ENCODE results near the gene BTBD10. TPM values are rescaled to one million over a fixed set of nuclear protein-coding genes. Genes with fewer than 3 reads are reported as not detected.

BTBD10 gene
- polyA plus RNA-seq, 2 donors = 16.1 to 24.9 TPM

DNA sequence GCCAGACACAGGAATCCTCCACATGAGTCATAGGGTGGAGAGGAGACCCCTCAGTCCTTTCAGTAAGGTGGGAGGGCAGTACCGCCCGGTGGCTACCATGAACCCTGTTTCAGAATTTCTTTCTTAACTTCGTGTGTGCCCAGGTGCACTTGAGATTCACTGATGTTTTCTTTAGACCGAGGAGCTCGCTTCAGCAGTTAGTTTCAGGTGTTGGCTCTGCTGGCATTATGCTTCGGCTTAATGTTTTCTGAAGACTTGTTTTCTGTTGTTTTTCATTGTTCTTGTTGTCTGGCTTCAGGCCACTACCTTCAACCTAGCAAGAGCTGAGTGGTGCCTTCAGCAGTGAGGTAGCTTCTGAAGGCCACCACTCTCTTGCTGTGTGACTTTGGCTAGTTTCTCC lies 114.0 kb downstream of the BTBD10 start:
- no peaks in the 10 kb centered on the region for H3K27me3 ChIP-seq (ENCODE audit: control insufficient read depth in 1 of 2, insufficient read depth in 2 of 2, low read length in 2 of 2)
- no peak overlapping the region for H3K27ac ChIP-seq (ENCODE audit: low read depth in 2 of 2, low read length in 1 of 2)
- no peaks in the 10 kb centered on the region for H3K9me3 ChIP-seq (ENCODE audit: control insufficient read depth in 2 of 2, insufficient read depth in 1 of 2, low read depth in 1 of 2, low read length in 1 of 2)
- peaks cover 3 to 6% of the 10 kb centered on the region in 2 donors for H3K4me1 ChIP-seq (ENCODE audit: control insufficient read depth in 2 of 2, insufficient read depth in 2 of 2, low read length in 1 of 2)
- H3K4me3 ChIP-seq (ENCODE audit: low read depth in 1 of 2, low read length in 2 of 2) = no peak overlapping the region
- WGBS, 2 donors = 89 to 94% methylated on average over 6 of the region's 6 CpGs
- H3K36me3 ChIP-seq (ENCODE audit: control insufficient read depth in 2 of 2, insufficient read depth in 2 of 2, low read length in 1 of 2) = peaks cover 0 to 3% of the 10 kb centered on the region in 2 donors

DNA sequence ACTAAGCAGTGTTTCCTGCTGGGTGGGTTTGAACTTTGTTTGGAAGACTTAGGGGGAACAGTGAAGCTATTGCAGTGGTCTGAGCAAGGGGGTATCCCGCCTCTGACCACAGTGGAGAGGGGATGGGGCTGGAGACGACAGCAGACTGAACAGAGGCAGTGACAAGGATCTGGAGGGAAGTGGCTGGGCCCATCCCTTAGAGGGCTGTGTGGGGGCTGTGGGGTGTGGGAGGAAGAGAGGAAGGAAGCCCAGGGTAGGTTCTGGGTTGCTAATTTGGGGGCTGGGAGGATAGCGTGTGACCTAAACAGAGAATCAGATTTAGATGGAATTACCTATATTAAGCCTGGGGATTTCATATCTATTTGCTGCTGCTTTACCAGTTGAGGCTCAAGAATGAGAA lies 114.7 kb downstream of the BTBD10 start:
- Histone ChIP-seq H3K4me1 (ENCODE audit: control insufficient read depth in 2 of 2, insufficient read depth in 2 of 2, low read length in 1 of 2) (peaks cover 3 to 6% of the 10 kb centered on the region in 2 donors), H3K27me3 (ENCODE audit: control insufficient read depth in 1 of 2, insufficient read depth in 2 of 2, low read length in 2 of 2) (no peaks in the 10 kb centered on the region), H3K27ac (ENCODE audit: low read depth in 2 of 2, low read length in 1 of 2) (no peak overlapping the region), H3K4me3 (ENCODE audit: low read depth in 1 of 2, low read length in 2 of 2) (no peak overlapping the region), H3K9me3 (ENCODE audit: control insufficient read depth in 2 of 2, insufficient read depth in 1 of 2, low read depth in 1 of 2, low read length in 1 of 2) (no peaks in the 10 kb centered on the region), H3K36me3 (ENCODE audit: control insufficient read depth in 2 of 2, insufficient read depth in 2 of 2, low read length in 1 of 2) (peaks cover 0 to 3% of the 10 kb centered on the region in 2 donors)
- WGBS, 2 donors = 66 to 76% methylated on average over 3 of the region's 3 CpGs

DNA sequence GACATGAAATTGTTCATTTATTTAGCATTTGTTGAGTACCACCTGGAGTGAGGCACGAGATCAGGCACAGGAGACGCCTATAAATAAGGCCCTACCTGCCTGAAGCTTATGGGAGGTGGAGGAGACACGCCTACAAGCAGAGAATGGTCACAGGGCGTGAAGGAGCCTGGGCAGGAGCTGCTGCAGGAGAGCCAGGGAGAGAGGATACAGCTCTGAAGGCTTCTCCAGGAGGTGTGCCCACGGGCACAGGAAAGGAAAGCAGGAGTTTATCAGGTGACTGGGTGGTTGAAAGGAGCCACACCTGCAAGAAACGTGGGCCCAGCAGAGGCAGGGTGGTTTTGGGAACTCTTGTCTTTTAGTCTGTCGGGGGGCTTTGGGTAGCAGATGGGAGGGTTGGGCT lies 115.1 kb downstream of the BTBD10 start:
- H3K4me1 ChIP-seq (ENCODE audit: control insufficient read depth in 2 of 2, insufficient read depth in 2 of 2, low read length in 1 of 2) = peaks cover 3 to 6% of the 10 kb centered on the region in 2 donors
- H3K36me3 ChIP-seq (ENCODE audit: control insufficient read depth in 2 of 2, insufficient read depth in 2 of 2, low read length in 1 of 2) = peaks cover 0 to 3% of the 10 kb centered on the region in 2 donors
- H3K27ac ChIP-seq (ENCODE audit: low read depth in 2 of 2, low read length in 1 of 2) = no peak overlapping the region
- 56% methylated on average over 7 of the region's 7 CpGs for WGBS, 2 donors
- no peaks in the 10 kb centered on the region for H3K9me3 ChIP-seq (ENCODE audit: control insufficient read depth in 2 of 2, insufficient read depth in 1 of 2, low read depth in 1 of 2, low read length in 1 of 2)
- no peak overlapping the region for H3K4me3 ChIP-seq (ENCODE audit: low read depth in 1 of 2, low read length in 2 of 2)
- no peaks in the 10 kb centered on the region for H3K27me3 ChIP-seq (ENCODE audit: control insufficient read depth in 1 of 2, insufficient read depth in 2 of 2, low read length in 2 of 2)

DNA sequence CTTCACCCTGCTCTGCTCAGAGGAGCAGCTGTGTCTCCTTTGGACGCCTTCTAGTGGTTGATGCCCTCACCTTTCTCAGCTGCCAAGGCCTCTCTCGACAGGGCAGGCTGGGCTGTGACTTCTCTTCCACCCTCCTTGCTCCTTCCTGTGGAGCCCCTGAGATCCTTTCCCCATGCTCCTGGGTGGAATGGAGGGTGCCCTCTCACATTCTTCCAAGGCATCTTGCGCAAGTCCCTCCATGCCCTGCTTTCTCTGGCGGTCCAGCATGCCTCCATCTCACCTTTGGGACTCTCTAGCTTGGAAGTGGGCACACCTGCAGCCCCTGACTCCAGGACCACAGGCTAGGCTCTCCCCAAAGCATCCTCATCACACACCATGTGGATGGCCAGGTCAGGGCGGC lies 116.6 kb downstream of the BTBD10 start:
- Histone ChIP-seq H3K27me3 (ENCODE audit: control insufficient read depth in 1 of 2, insufficient read depth in 2 of 2, low read length in 2 of 2) (no peaks in the 10 kb centered on the region), H3K4me1 (ENCODE audit: control insufficient read depth in 2 of 2, insufficient read depth in 2 of 2, low read length in 1 of 2) (peaks cover 3 to 6% of the 10 kb centered on the region in 2 donors), H3K9me3 (ENCODE audit: control insufficient read depth in 2 of 2, insufficient read depth in 1 of 2, low read depth in 1 of 2, low read length in 1 of 2) (no peaks in the 10 kb centered on the region), H3K4me3 (ENCODE audit: low read depth in 1 of 2, low read length in 2 of 2) (no peak overlapping the region), H3K36me3 (ENCODE audit: control insufficient read depth in 2 of 2, insufficient read depth in 2 of 2, low read length in 1 of 2) (peaks cover 0 to 3% of the 10 kb centered on the region in 2 donors), H3K27ac (ENCODE audit: low read depth in 2 of 2, low read length in 1 of 2) (no peak overlapping the region)
- 90 to 93% methylated on average over 5 of the region's 5 CpGs for WGBS, 2 donors

DNA sequence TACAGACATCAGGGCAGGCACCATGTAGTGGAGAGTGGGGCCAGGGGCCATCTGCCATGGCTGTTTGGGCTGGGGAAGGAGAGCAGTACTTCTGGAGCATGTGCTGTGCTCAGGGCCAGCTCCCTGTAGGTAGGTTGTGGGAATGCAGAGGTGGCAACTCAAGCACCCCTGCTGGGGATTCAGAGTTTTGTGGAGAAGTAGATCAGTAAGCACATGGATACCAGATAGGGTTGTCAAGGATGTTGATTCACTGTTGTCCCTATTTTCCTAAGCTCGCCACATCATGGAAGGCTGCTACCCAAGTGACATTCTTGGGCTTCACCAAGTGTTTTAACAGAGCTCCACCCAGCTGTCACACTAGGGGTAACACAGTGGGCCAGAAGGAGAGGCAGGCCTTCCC lies 118.2 kb downstream of the BTBD10 start:
- H3K9me3 ChIP-seq (ENCODE audit: control insufficient read depth in 2 of 2, insufficient read depth in 1 of 2, low read depth in 1 of 2, low read length in 1 of 2) = no peaks in the 10 kb centered on the region
- WGBS, 2 donors = 94 to 100% methylated on average over 1 of the region's 1 CpG
- H3K27me3 ChIP-seq (ENCODE audit: control insufficient read depth in 1 of 2, insufficient read depth in 2 of 2, low read length in 2 of 2) = no peaks in the 10 kb centered on the region
- no peak overlapping the region for H3K27ac ChIP-seq (ENCODE audit: low read depth in 2 of 2, low read length in 1 of 2)
- H3K4me3 ChIP-seq (ENCODE audit: low read depth in 1 of 2, low read length in 2 of 2) = no peak overlapping the region
- peaks cover 3 to 13% of the 10 kb centered on the region in 2 donors for H3K4me1 ChIP-seq (ENCODE audit: control insufficient read depth in 2 of 2, insufficient read depth in 2 of 2, low read length in 1 of 2)
- H3K36me3 ChIP-seq (ENCODE audit: control insufficient read depth in 2 of 2, insufficient read depth in 2 of 2, low read length in 1 of 2) = peaks cover 0 to under 1% of the 10 kb centered on the region in 2 donors

DNA sequence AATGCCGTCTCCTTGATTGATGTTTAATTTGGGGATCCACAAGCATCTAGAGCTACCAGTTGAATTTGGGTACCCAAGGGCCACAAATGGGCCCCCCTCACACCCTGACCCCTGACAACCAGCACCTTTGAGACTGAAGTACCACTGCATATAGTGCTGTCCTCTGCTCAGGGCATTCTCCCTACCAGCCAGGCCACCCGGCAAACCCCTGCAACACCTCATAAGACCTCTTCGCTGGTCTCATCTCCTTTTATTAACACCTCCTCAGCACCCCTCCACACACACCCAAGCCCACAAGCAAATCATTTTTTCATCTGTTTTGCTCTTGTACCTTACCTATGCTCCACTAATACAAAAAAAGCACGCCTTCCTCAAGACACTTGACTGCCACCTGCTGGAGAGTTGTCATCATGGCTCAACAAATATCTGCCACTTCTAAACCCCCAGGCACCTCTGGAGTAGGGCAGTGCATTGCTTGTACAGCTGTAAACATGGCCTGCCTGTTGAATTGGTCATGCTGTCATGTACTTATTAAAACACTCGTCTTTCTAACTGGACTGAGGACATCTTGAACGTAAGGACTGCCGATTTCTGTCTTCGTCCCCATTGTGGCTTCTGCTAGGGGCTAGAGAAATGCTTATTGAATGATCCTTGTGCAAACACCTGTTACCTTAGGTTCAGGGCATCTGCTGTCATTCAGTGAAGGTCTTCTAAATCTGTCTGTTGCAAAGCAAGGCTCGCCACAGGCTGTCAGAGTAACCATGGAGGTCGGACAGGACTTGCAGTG lies 118.9 kb downstream of the BTBD10 start:
- H3K4me3 ChIP-seq (ENCODE audit: low read depth in 1 of 2, low read length in 2 of 2) = no peak overlapping the region
- 68 to 71% methylated on average over 10 of the region's 10 CpGs for WGBS, 2 donors
- no peaks in the 10 kb centered on the region for H3K9me3 ChIP-seq (ENCODE audit: control insufficient read depth in 2 of 2, insufficient read depth in 1 of 2, low read depth in 1 of 2, low read length in 1 of 2)
- H3K36me3 ChIP-seq (ENCODE audit: control insufficient read depth in 2 of 2, insufficient read depth in 2 of 2, low read length in 1 of 2) = no peaks in the 10 kb centered on the region
- peaks cover 3 to 18% of the 10 kb centered on the region in 2 donors for H3K4me1 ChIP-seq (ENCODE audit: control insufficient read depth in 2 of 2, insufficient read depth in 2 of 2, low read length in 1 of 2)
- H3K27ac ChIP-seq (ENCODE audit: low read depth in 2 of 2, low read length in 1 of 2) = no peak overlapping the region
- H3K27me3 ChIP-seq (ENCODE audit: control insufficient read depth in 1 of 2, insufficient read depth in 2 of 2, low read length in 2 of 2) = no peaks in the 10 kb centered on the region

DNA sequence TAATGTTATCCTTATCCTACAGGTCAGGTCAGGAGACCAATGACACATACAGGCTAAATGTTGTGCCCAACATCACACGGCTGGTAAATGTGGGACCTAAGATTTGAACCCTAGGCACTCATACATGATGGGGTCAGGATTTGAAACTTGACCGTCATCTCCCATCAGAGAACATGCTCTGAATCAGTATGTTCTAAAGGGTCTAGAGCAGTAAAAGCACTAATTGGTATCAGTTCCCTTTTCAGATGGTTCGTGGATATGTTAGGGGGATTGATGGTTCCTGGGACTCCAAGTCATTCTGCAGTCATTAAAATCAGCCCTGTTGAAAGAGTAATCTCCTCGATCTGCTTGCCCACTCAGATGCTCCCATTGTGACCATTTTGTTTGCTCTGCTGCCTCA lies 120.0 kb downstream of the BTBD10 start:
- Histone ChIP-seq H3K4me1 (ENCODE audit: control insufficient read depth in 2 of 2, insufficient read depth in 2 of 2, low read length in 1 of 2) (peaks cover 7 to 22% of the 10 kb centered on the region in 2 donors), H3K36me3 (ENCODE audit: control insufficient read depth in 2 of 2, insufficient read depth in 2 of 2, low read length in 1 of 2) (no peaks in the 10 kb centered on the region), H3K27ac (ENCODE audit: low read depth in 2 of 2, low read length in 1 of 2) (no peak overlapping the region), H3K27me3 (ENCODE audit: control insufficient read depth in 1 of 2, insufficient read depth in 2 of 2, low read length in 2 of 2) (no peaks in the 10 kb centered on the region), H3K4me3 (ENCODE audit: low read depth in 1 of 2, low read length in 2 of 2) (no peak overlapping the region), H3K9me3 (ENCODE audit: control insufficient read depth in 2 of 2, insufficient read depth in 1 of 2, low read depth in 1 of 2, low read length in 1 of 2) (no peaks in the 10 kb centered on the region)
- 86 to 88% methylated on average over 4 of the region's 4 CpGs for WGBS, 2 donors

DNA sequence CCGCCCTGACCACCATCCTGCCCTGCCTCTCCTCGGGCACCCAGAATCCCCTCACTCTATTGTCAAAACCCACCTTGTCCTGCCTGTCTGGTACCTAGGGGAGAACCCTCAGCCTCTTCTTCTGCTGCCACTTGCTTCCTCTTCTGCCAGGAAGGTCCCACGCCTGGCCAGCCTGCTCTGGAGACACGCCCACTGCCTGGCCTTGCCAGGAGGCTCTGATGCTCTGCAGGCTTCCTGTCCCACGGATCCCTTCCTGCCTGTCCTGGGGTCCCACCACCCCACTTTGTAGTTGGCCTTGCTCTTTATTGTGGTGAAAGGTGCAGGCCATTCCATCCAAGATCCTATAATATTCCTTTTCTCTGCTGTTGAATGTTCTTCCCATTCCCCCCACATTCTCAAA lies 122.0 kb downstream of the BTBD10 start:
- Histone ChIP-seq H3K27me3 (ENCODE audit: control insufficient read depth in 1 of 2, insufficient read depth in 2 of 2, low read length in 2 of 2) (no peaks in the 10 kb centered on the region), H3K4me3 (ENCODE audit: low read depth in 1 of 2, low read length in 2 of 2) (no peak overlapping the region), H3K4me1 (ENCODE audit: control insufficient read depth in 2 of 2, insufficient read depth in 2 of 2, low read length in 1 of 2) (peaks cover 4 to 19% of the 10 kb centered on the region in 2 donors), H3K27ac (ENCODE audit: low read depth in 2 of 2, low read length in 1 of 2) (no peak overlapping the region), H3K36me3 (ENCODE audit: control insufficient read depth in 2 of 2, insufficient read depth in 2 of 2, low read length in 1 of 2) (no peaks in the 10 kb centered on the region), H3K9me3 (ENCODE audit: control insufficient read depth in 2 of 2, insufficient read depth in 1 of 2, low read depth in 1 of 2, low read length in 1 of 2) (no peaks in the 10 kb centered on the region)
- 66 to 72% methylated on average over 5 of the region's 5 CpGs for WGBS, 2 donors

DNA sequence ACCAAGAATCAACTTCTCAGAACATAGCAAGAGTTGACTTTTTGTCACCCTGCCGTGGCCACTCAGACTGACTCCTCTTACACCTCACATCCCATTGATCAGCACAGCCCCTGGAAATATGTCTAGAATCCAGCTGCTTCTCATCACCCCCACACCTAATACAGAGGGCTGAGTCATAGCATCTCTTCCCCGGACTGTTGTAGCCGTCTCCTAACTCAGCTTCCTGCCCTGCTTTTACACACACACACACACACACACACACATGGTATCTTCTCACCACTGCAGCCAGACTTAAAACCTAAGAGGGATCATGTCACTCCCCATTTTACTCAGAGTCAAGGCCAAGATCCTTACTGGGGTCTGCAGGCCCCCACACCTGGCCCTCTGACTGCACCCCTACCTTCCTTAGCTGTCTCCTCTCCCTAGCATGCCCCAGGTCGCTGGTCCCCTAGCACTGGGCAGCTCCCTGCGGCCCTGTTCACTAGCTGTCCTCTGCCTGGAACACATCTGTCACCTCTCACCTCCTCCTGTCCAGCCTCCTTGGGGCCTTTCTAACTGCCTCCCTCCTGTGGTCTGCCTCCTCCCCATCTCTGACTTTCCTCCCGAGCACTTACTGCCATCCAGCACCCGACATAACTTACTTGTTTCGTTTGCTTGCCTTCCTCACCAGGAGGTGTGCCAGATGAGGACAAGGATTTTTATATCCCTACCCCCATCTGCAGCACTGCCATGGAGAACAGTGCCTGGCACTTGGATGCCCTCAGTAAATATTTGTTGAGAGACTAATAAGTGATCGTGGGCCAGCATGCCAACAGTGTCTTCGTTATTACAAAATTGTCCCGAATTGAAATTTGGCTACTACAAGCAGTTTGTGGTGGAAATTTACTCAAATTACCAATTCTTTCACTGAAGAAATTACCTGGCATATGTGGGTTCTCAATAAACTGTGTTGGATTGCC lies 123.5 kb downstream of the BTBD10 start:
- 39 to 48% methylated on average over 11 of the region's 11 CpGs for WGBS, 2 donors
- peak overlapping the region in 1 of 2 donors; percentile 6 for H3K27ac ChIP-seq (ENCODE audit: low read depth in 2 of 2, low read length in 1 of 2)
- H3K9me3 ChIP-seq (ENCODE audit: control insufficient read depth in 2 of 2, insufficient read depth in 1 of 2, low read depth in 1 of 2, low read length in 1 of 2) = no peaks in the 10 kb centered on the region
- H3K4me3 ChIP-seq (ENCODE audit: low read depth in 1 of 2, low read length in 2 of 2) = no peak overlapping the region
- H3K36me3 ChIP-seq (ENCODE audit: control insufficient read depth in 2 of 2, insufficient read depth in 2 of 2, low read length in 1 of 2) = no peaks in the 10 kb centered on the region
- no peaks in the 10 kb centered on the region for H3K27me3 ChIP-seq (ENCODE audit: control insufficient read depth in 1 of 2, insufficient read depth in 2 of 2, low read length in 2 of 2)
- H3K4me1 ChIP-seq (ENCODE audit: control insufficient read depth in 2 of 2, insufficient read depth in 2 of 2, low read length in 1 of 2) = peaks cover 7 to 19% of the 10 kb centered on the region in 2 donors

Data from esophagus (tissue), 2 donors.